GM21737 (cell line): Measurements from ENCODE around the gene ULBP3.
"Not testable (repeated sequence)": the region's sequence is repeated elsewhere in the genome, so short reads cannot be mapped to it uniquely, and the experiment has no call there.

Experiments used
- ATAC-seq: cut with Tn5 transposase; IDR thresholded peaks from one replicate; pipeline ENCODE4 v1.9.1; 2021; ENCODE audit warnings: mild to moderate bottlenecking, moderate library complexity; ENCODE audit not compliant: unreplicated experiment

Gene ULBP3

DNA sequence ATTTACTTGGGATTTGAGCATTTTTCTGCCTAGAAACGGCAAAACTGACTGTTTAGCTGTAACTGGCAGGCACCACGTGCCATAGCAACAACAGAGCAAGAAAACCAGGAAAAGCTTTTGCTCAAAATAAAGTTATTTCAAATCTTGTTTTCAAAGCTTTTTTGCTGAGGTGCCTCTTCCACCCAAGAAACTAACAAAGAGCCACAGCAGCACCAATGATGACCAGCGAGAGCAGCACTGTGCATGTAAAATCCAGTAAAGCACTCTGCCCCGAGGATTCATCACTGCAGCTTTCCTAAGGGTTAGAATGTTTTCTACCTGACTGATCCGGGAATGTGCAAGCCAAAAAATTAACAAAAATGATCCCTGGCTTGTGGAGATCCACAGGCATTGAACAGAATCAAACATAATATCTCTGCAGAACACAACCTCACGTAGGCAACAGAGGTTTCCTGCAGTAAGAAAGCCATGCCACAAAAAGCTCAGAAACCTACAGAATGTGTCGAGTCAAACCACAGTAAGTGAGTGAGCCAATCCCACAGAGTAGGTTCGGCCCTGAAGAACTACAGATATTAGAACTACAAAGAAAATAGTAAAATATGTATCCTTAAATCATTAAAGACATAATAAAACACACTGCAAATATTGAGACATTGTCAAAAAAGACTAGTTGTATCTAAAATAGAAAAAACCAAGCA is 7.4 kb upstream of the ULBP3 start:
- no peak for ATAC-seq

DNA sequence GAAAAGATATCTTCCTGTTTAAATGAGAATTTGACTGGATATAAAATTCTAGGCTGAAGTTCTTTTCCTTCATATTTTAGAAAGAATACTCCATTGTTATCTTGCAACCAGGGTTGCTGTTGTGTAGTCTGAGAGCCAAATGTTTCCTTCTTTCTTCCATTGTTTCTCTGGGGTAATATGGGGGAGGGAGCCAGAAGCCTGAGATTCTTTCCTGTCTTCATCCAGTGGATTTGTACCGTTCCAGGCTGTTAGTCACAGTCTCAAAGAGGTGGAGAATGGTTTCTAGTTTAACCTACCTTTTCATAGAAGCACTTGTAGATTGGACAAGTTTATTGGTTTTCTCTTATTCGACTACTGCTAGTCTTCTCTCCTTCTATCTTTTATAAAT is 6.1 kb upstream of the ULBP3 start:
- no peak for ATAC-seq

GRCh38 chr6:150074396-150075033 is 5.6 kb upstream of the ULBP3 start:
- not testable (repeated sequence) for ATAC-seq

DNA sequence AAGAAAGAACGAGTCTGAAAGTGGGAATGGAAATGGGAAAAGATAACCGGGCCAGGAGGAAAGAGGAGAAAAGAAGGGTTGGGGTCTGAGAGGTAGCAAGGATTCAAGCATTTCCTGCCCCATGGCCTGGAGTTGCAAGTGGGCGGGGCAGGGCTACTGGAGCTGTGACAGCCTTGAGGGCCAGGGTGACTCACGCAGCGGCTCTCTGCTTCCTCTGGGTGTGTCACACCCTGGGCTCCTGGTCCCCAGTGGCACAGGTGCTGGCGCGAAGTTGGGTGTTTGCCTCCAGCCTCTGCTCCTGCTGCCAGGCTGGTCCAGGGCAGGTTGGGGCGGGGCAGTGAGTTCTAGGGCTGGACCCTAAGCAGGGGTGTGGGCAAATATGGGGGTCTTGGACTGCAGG is 3.3 kb upstream of the ULBP3 start:
- ATAC-seq = no peak

DNA sequence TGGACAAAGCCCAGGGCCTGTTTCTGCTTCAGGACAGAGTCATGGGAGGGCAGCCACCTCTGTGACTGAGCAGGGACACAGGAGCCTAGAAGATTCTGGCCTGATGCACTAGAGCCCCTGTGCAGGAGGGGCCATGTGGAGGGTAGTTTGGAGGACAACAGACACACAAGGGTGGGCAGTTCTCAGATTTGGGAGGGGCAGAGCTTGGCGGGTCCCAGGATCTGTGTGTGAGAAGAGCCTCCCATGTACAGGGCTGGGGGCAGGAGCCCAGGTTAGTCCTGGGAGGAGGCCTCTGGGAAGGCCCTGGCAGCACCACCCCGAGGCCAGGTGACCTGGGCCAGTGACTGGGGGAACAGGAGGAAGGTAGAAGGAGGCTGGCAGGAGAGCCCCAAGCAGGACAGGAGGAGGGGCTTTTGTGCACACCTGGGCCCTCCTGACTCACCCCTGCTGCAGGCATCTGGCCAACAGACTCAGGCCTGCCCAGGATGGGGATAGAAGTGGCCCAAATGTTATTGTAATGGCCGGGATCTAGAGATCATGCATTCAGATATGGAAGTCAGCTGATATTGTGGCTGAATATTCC is 1.4 kb upstream of the ULBP3 start:
- no peak for ATAC-seq

GRCh38 chr6:150069706-150070105 is 785 bp upstream of the ULBP3 start:
- ATAC-seq = no peak

DNA sequence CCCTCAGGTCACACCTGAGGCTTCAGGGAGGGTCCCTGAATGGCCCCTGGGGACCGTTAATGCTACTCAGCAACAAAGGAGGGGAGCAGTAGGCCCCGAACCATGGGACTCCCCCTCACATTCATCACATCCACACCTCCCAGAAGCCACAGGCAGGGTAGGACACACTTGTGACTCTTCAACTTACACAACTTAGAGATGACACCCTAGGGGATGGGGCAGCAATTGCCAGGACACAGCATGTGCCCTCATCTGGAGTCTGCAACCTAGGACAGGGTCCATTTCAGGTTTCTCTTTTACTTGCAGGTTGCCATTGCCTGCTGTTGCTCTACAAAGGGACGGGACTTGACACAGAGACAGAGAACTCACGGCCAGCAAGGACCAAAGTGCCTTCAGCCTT is 770 bp downstream of the ULBP3 start:
- ATAC-seq = no peak

DNA sequence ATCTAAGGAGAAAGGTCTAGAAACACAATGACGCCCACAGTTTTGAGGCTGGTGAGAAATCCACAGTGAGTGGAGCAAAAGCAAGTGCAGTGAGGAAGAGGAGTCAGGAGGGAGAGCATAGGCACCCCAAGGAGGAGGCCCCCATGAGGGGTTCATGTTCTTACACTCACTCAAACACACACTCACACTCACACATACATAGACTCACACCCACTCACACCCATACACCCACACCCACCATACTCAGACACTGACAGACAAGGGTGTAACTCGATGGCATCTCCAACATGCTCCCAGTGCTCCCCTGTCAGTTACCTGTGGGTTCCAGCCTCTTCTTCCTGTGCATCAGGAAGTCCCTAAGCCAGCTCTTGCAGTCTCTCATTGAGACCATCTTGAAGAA is 3.8 kb downstream of the ULBP3 start:
- ATAC-seq = no peak

DNA sequence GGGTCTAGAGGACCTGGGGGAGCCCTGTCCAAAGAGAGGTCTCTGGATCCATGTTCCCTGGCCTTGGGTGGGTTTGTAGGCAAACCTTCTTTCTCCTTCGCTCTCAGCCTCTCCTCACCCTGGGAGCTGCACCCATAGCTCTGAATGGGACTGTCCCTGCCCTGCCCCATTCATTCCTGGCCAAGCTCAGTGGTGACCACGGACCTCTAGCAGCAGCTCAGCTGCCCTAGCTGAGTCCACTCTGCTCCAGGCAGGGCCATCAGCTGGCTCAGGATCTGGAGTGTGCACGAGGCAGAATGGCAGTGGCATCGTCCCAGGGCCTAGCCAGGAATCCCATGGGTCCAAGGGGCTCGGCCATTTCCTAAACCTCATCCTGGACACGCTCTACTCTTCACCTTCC is 5.3 kb downstream of the ULBP3 start:
- no peak for ATAC-seq

- ATAC-seq = peak; percentile 77
Measured at GRCh38 chr6:150059973-150060372, 8.9 kb downstream of the ULBP3 start.

- no peak for ATAC-seq
Measured at GRCh38 chr6:150058986-150059385, 9.9 kb downstream of the ULBP3 start.

- no peak for ATAC-seq
Measured at GRCh38 chr6:150058231-150058792, 10.6 kb downstream of the ULBP3 start.

- no peak for ATAC-seq
Measured at GRCh38 chr6:150057501-150057951, 11.4 kb downstream of the ULBP3 start.

GRCh38 chr6:150056916-150057315 is 12.0 kb downstream of the ULBP3 start:
- no peak for ATAC-seq

- no peak for ATAC-seq
Measured at GRCh38 chr6:150056156-150056555, 12.8 kb downstream of the ULBP3 start.

DNA sequence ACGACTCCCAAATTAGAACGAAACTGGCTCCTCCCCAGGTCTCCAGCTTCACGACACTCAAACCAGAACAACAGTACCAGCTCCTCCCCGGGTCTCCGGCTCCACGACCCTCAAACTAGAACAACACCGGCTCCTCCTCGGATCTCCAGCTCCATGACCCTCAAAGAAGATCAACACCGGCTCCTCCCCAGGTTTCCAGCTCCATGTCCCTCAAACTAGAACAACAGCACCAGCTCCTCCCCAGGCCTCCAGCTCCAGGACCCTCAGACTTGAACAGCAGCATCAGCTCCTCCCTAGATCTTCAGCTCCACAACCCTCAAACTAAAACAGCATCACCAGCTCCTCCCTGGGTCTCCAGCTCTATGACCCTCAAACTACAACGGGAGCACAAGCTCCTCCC is 13.8 kb downstream of the ULBP3 start:
- no peak for ATAC-seq

DNA sequence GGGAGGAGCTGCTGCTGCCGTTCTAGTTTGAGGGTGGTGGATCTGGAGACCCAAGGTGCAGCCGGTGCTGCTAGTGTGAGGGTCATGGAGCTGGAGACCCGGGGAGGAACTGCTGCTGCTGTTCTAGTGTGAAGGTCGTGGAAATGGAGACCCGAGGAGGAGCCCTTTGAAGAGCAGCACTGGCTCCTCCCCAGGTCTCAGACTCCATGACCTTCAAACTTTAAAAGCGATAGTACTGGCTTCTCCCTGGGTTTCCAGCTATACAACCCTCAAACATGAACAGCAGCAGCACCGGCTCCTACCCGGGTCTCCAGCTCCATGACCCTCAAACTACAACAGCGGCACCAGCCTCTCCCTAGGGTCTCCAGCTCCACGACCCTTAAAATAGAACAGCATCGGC is 15.5 kb downstream of the ULBP3 start:
- no peak for ATAC-seq

DNA sequence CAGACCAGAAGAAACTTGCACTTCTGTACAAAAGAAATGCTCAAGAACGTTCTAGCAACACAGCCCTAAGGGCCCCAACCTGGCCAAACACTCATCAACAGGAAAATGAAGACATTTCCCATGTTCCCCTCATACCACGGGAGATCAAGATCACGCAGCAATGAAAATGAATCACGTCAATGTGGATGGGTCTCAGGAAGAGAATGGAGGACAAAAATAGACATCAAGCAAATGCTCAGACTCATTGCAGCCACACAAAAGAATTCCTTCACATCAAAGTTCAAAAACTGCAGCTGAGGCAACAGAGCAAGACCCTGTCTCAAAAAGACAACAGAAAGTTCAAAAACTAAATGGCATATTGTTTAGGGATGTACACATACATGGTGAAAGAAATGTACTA is 18.1 kb downstream of the ULBP3 start:
- no peak for ATAC-seq

GRCh38 chr6:150048099-150048498 is 20.8 kb downstream of the ULBP3 start:
- no peak for ATAC-seq

GRCh38 chr6:150046943-150047342 is 22.0 kb downstream of the ULBP3 start:
- no peak for ATAC-seq

DNA sequence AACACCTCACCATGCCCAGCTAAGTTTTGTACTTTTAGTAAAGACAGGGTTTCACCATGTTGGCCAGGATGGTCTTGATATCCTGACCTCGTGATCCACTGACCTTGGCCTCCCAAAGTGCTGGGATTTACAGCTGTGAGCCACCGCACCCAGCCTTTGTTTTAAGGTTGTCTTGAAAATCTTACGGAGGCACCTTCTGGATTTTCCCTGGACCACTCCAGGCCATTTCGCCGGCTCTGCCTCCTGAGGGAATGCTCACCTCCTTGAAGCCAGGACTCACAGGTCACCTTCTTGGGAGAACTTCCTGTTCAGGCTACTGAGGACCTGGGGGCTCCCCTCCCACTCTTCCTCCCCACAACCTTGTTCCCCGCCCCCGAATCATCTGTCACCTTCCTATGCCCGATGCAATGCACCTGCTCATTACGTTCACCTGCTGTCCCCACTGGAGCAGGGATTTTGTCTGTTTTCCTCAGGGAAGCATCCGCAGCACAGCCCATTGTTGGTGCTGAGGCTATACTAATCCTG is 24.2 kb downstream of the ULBP3 start:
- no peak for ATAC-seq
